ENCODE results near the gene KDM4B.

KDM4B gene

GRCh38 chr19:4986056-4986455 lies 17.1 kb downstream of the KDM4B start:
- no peak for FAIRE-seq

- no peak for FAIRE-seq
Measured at GRCh38 chr19:4986471-4986891, 17.6 kb downstream of the KDM4B start.

DNA sequence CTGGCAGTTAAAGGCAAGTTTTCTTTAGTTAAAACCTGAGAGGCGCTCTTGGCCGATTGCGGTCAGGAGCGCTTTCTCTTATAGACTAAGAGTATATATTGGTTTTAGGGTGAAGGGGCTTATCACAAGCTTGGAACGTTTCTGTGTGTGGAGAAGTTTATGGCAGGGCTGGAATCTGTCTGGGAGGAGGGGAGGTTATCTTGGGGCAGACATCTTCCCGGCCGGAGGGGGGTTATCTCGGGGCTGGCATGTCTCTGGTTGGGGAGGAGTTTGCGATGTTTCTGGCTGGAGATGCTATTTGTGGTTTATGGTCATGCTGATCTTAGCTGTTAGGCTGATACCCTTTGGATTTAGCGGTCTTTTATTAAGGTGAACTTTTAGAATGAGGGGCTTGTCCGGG lies 18.3 kb downstream of the KDM4B start:
- no peak for FAIRE-seq

DNA sequence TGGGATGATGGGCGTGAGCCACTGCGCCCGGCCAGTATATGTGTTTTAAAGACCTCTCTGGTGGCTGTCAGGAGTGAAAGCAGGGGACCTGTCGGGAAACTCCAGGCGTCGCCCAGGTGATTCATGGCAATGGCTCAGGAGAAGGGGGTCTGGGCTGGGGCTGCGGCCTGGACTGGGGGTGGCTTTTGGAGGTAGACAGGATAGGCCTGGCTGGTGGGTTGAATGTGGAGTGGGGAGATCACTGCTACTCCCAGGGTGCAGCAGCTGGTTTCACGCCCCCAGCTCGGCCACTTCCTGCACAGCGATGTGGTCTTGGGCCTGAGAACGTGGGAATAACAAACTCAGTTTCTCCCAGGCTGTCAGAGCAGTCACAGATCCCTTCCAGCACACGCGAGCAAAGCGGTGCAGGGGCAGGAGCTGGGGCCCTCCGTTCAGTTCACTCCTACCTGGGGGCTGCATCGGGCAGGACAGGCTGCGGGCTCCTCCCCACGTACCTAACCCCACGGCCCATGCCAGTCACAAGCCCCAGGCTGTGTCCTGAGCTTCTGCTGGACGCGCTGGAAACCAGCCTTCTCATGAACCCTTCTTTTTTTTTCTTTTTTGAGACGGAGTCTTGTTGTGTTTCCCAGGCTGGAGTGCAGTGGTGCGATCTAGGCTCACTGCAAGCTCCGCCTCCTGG lies 18.9 kb downstream of the KDM4B start:
- no peak for FAIRE-seq

DNA sequence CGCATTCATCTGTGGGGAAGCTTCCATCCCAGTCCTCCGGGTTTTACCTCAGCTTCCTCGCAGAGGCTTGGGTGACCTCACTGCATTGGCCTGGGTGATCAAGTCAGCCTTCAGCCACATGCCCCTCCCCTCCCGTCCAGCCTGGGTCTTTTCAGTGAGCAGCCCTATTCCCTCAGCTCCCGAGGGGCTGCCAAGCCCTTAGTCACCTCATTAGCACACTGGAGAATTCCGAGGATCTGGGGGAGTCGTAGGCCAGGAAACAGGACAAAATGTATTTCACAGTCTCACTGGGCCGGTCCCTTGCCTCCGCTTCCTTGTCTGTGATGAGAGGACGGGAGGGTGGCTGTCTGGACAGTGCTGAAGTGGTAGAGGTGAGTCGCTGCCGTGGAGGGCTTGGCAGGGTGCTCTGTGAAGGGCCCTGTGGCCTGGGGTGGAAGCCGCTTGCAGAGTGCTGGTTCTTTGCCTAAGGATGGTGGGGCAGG lies 19.9 kb downstream of the KDM4B start:
- FAIRE-seq, result no peak

GRCh38 chr19:4990306-4990705 lies 21.4 kb downstream of the KDM4B start:
- FAIRE-seq, result no peak

- FAIRE-seq, result no peak
Measured at GRCh38 chr19:4991538-4991937, 22.6 kb downstream of the KDM4B start.

GRCh38 chr19:4991996-4992698 lies 23.2 kb downstream of the KDM4B start:
- FAIRE-seq, result no peak

DNA sequence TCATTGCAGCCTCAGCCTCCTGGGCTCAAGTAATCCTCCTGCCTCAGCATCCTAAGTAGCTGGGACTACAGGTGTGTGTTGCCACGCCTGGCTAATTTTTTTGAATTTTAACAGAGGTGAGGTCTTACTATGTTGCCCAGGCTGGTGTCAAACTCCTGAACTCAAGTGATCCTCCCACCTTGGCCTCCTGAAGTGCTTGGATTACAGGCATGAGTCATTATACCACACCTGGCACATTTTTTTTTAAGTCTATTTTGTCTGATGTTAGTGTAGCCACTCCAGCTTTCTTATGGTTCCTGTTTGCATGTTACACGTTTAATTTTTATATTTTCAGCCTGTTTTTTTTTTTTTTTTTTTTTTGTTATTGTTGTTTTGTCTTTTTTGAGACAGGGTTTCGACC lies 24.8 kb downstream of the KDM4B start:
- FAIRE-seq, result no peak

GRCh38 chr19:4996701-4997100 lies 27.8 kb downstream of the KDM4B start:
- no peak for FAIRE-seq

- FAIRE-seq, result no peak
Measured at GRCh38 chr19:4997297-4997696, 28.4 kb downstream of the KDM4B start.

GRCh38 chr19:5000120-5000611 lies 31.3 kb downstream of the KDM4B start:
- FAIRE-seq, result no peak

DNA sequence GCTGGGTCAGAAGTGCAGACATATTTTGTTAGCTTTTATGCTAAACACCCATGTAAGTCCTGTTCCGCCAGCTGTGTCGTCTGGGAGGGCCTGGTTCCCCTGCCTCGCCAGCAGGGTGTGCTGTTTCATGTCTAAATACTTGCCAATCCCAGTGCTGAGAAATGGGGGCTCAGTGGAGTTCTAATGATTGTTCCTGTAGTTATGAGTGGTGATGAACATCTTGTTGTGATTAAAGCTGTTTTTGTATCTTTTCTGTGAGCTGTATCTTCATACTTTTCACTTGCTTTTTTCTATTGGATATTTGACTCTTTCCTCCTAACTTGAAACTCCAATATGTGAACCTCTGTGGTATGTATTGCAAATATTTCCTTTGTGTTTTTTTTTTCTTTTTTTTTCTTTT lies 32.7 kb downstream of the KDM4B start:
- FAIRE-seq, result no peak

DNA sequence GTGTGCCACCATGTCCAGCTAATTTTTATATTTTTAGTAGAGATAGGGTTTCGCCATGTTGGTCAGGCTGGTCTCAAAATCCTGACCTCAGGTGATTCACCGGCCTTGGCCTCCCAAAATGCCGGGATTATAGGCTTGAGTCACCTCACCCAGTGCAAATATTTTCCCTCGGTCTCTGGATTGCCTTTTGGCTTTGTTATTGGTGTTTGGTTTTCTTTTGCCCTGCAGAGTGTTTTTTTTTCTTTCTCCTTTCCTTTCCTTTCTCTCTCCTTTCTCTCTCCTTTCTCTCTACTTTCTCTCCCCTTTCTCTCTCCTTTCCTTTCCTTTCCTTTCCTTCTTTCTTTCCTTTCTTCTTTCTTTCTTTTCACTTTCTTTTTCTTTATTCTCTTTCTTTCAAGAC lies 33.2 kb downstream of the KDM4B start:
- no peak for FAIRE-seq

- no peak for FAIRE-seq
Measured at GRCh38 chr19:5003781-5004180, 34.9 kb downstream of the KDM4B start.

DNA sequence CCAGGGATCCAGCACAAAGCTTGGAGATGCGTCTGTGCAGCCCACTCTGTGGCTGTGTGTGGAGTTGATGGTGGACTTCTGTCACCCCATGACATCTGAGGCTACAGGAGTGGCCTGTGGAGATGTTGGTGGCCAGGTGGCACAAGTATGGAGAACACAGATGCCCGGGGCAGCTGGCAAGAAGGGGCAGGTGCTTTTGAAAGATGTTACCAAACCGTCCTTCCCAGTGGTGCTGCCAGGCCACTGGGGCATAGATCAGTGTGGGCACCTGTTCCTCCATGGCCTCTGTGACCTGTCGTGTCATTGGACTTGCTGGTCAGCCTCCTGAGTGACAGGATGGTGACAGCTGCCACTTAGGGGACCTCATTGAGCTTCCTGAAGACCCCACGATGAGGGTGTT lies 36.2 kb downstream of the KDM4B start:
- no peak for FAIRE-seq

DNA sequence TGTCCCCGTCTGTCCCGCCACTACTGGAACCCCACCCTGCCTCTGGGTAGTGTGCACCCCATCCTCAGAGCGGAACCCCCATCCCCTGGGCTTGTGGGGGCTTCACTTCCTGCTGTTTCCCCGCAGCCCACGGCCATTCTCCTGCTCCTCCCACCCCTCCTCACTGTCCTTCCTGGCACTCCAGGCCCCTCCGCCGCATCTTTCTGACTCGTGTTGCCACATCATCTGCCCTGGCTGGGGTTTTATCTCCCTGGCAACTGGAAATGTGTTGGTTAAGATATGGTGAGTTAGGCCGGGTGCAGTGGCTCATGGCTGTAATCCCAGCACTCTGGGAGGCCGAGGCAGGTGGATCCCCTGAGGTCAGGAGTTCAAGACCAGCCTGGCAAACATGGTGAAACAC lies 37.3 kb downstream of the KDM4B start:
- FAIRE-seq, result no peak

DNA sequence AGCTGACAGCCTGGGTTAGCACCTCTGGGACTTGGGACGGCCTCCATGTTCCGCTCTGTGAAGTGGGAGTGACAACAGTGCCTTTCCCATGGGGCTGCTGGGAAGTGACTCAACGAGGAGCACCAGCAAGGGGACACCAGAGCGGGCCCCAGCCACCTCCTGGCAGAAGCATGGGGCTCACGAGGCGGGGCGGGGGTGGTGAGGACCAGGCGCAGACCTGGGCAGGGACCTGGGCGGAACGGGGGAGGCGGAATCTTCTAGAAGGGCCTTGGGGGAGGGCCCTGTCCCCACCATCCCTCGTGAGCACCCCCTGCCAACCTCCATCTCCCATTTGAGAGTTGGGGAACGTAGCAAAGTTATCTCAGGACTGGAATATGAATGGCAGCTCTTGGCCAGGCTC lies 37.9 kb downstream of the KDM4B start:
- no peak for FAIRE-seq

- FAIRE-seq, result no peak
Measured at GRCh38 chr19:5011476-5012238, 42.7 kb downstream of the KDM4B start.

DNA sequence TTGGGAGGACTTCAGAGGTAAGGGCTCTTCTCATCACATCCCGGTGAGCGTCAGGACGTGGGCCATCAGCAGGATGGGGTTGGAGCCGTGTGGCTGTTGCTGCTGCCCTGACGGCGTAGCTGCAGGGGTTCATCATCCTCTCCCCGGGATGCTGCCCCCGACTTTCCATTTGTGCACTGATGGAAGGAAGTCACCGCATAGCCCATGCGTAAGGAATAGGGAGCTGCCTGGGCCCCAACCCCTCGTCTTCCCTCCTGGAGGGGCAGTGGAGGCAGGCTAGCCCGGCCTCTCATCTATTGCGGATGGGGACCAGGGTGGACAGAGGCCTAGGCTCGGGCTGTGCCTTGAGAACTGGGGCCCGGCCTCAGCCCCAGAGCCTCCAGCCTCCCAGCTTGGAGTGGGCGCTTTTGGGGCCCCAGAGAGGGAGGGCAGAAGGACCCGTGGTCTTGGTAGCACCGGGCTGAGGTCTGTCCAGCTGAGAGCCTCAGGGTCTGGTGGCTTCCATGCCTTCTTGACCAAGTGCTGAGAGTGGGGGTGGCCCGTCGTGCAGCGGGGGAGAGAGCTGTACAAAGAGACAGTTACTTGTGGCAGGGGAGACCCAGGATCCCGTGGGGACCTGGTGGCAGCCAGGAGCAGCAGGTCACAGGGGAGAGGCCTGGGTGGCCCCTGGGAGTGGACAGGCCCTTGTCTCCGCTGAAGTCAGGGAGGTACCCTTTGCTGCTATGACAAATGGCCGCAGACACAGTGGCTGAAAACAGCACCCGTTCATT lies 44.0 kb downstream of the KDM4B start:
- FAIRE-seq, result no peak

- no peak for FAIRE-seq
Measured at GRCh38 chr19:5013761-5014160, 44.8 kb downstream of the KDM4B start.

- no peak for FAIRE-seq
Measured at GRCh38 chr19:5014941-5015340, 46.0 kb downstream of the KDM4B start.

- FAIRE-seq, result no peak
Measured at GRCh38 chr19:5016268-5016667, 47.4 kb downstream of the KDM4B start.

All from endometrium (tissue), 2 donors.